ENCODE data around the gene ICA1L. TPM values are rescaled to one million over a fixed set of nuclear protein-coding genes. Genes with fewer than 3 reads are reported as not detected.

The ICA1L gene
- total RNA-seq, 1 donor = 8.9 TPM

- no peak for TF ChIP-seq CTCF (IDR thresholded peaks at IDR 0.05; ENCODE audit: insufficient read depth, low read length)
- no peak for DNase-seq (ENCODE audit: low read depth)
- no peak overlapping the region for H3K4me3 ChIP-seq (ENCODE audit: low read depth, low read length)
These were observed 145.5 kb downstream of the ICA1L start for GRCh38 chr2:202726070-202726469.

DNA sequence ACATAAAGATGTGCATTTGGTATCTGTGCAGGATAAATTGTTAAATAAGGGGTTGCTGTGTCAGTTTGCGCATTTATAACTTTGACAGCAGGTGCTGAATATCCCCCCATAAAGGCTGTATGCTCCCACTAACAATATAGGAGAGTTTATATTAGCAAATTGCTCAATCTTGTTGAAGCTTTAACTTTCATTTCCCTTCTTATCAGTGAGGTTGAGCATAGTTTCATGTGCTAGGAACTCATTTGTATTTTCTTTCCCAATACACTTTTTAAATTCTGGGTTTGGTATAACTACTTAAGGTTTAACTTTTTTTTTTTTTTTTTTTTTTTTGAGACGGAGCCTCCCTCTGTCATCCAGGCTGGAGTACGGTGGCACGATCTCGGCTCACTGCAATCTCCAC, 147.8 kb downstream of the ICA1L start:
- no peak overlapping the region for H3K4me3 ChIP-seq (ENCODE audit: low read depth, low read length)
- no peak for DNase-seq (ENCODE audit: low read depth)
- no peak for TF ChIP-seq CTCF (IDR thresholded peaks at IDR 0.05; ENCODE audit: insufficient read depth, low read length)

Other genes with a start within 250 kb of the ICA1L start
- gene FAM117B, start 236.8 kb downstream of the ICA1L start, total RNA-seq (ENCODE audit: low replicate concordance) = 4.7 and 5.5 TPM in 2 replicates
- 28.1 and 34.4 TPM in 2 replicates for gene WDR12, start 39.9 kb upstream of the ICA1L start, total RNA-seq (ENCODE audit: low replicate concordance)
- 14.0 and 14.2 TPM in 2 replicates for gene CARF, start 40.5 kb upstream of the ICA1L start, total RNA-seq (ENCODE audit: low replicate concordance)
- 38.3 and 48.9 TPM in 2 replicates for gene NBEAL1, start 143.1 kb upstream of the ICA1L start, total RNA-seq (ENCODE audit: low replicate concordance)

Data from fibroblast of the aortic adventitia (primary cell).